H1 (cell line): ENCODE measurements around the gene TPSG1. TPM values are rescaled to one million over a fixed set of nuclear protein-coding genes. Genes with fewer than 3 reads are reported as not detected.

ENCODE experiments used
- CHD7 ChIP-seq: fragments of 300-600 bp; sonication (generic); IDR thresholded peaks from 2 replicates; pipeline ENCODE4 v1.7.1; 2012; ENCODE audit warnings: low read length, moderate library complexity, mild to moderate bottlenecking, inconsistent platforms; ENCODE audit not compliant: insufficient replicate concordance
- FOSL1 ChIP-seq: IDR thresholded peaks from 2 replicates; pipeline ENCODE4 v1.6.1; 2011; ENCODE audit warnings: mild to moderate bottlenecking, low read depth, low read length, moderate library complexity; ENCODE audit not compliant: insufficient read depth
- polyA plus RNA-seq, 7 experiments: library from polyadenylated mRNA; depleted of rRNA in 3 of 7; stranded (reverse) in 5 of 7; unstranded in 2 of 7; fragments of >200 nt in 5 of 7; fragments of 200-250 nt in 2 of 7; gene quantifications; 1 replicate in 5 of 7; 2 replicates in 1 of 7; 4 replicates in 1 of 7; pipeline versions ENCODE4 v1.2.1 to v1.2.3, GENCODE V29; 2011 to 2013; ENCODE audit warnings: missing spikeins in 2 of 7, mixed read lengths in 2 of 7
- total RNA-seq: library from RNA; stranded (reverse); fragmentation: NEBNext Ultra II Directional; extraction: Animal tissue kit (Norgen Biotek cat#: 25700); gene quantifications from 2 replicates; pipeline ENCODE4 v1.2.1, GENCODE V29; 2021

Gene TPSG1
- total and polyA plus RNA-seq, 2 of the 8 experiments (the other 6 are each of a cell fraction or from before 2014, with no cell fraction given): not detected

GRCh38 chr16:1195393-1195666 is 29.7 kb downstream of the TPSG1 start (continued):
- TF ChIP-seq CHD7 (no peak), FOSL1 (no peak)
